K562 (cell line): Measurements from ENCODE around the gene PIP4K2A. TPM values are rescaled to one million over a fixed set of nuclear protein-coding genes. Genes with fewer than 3 reads are reported as not detected.

ENCODE experiments used
- CBFA2T2 ChIP-seq: fragments of 450-650 bp; conservative IDR thresholded peaks from 2 replicates; pipeline ENCODE4 v1.6.1; 2017; ENCODE audit warnings: mild to moderate bottlenecking
- CBX1 ChIP-seq: sonication (generic); IDR thresholded peaks from 2 replicates; pipeline ENCODE4 v1.6.1; 2016; ENCODE audit warnings: antibody characterized with exemption, low read depth, mild to moderate bottlenecking
- KAT8 ChIP-seq: fragments of 450-650 bp; IDR thresholded peaks from 2 replicates; pipeline ENCODE4 v1.6.1; 2016; ENCODE audit warnings: low read depth, mild to moderate bottlenecking
- KDM5B ChIP-seq: fragments of 200-600 bp; sonication (generic); IDR thresholded peaks from 2 replicates; pipeline ENCODE4 v1.6.1; 2012; ENCODE audit warnings: low read depth, mild to moderate bottlenecking, moderate library complexity, low read length, control low read depth, inconsistent platforms; ENCODE audit not compliant: insufficient replicate concordance
- MBD2 ChIP-seq: sonication (generic); IDR thresholded peaks from 2 replicates; pipeline ENCODE4 v1.6.1; 2016; ENCODE audit warnings: low read depth, borderline replicate concordance
- MTA2 ChIP-seq: fragments of 450-650 bp; IDR thresholded peaks from 2 replicates; pipeline ENCODE4 v1.6.1; 2016; ENCODE audit warnings: low read depth
- MYBL2 ChIP-seq, 2 experiments: fragments of 450-650 bp in 1 of 2; sonication (generic) in 1 of 2; formaldehyde crosslinking in 1 of 2; IDR thresholded peaks; 2 replicates each; pipeline versions ENCODE4 v1.6.1 to v1.8.1; 2017 to 2022; ENCODE audit warnings: borderline replicate concordance in 1 of 2, inconsistent platforms in 1 of 2, low read depth in 1 of 2, mild to moderate bottlenecking in 1 of 2, missing genetic modification reagents in 1 of 2, moderate library complexity in 1 of 2
- MYNN ChIP-seq, 2 experiments: sonication (generic); formaldehyde crosslinking in 1 of 2; IDR thresholded peaks; 2 replicates each; pipeline versions ENCODE4 v1.5.0 to v1.6.1; 2016 to 2020; ENCODE audit warnings: antibody characterized with exemption in 1 of 2, missing genetic modification reagents in 1 of 2
- NELFE ChIP-seq: IDR thresholded peaks from 2 replicates; pipeline ENCODE4 v1.6.1; 2011; ENCODE audit warnings: mild to moderate bottlenecking; ENCODE audit not compliant: insufficient read depth, insufficient read length
- RBM22 ChIP-seq: fragments of 200-400 bp; formaldehyde crosslinking; IDR thresholded peaks from 2 replicates; pipeline ENCODE4 v1.6.1; 2018; ENCODE audit warnings: low read length, low read depth; ENCODE audit not compliant: poor library complexity, severe bottlenecking
- SAFB ChIP-seq: fragments of 200-400 bp; formaldehyde crosslinking; IDR thresholded peaks from 2 replicates; pipeline ENCODE4 v1.6.1; 2017; ENCODE audit warnings: low read depth, low read length, borderline replicate concordance
- SMAD1 ChIP-seq: fragments of 150-350 bp; IDR thresholded peaks from 2 replicates; pipeline ENCODE4 v1.6.1; 2014; ENCODE audit warnings: low read length, low read depth; ENCODE audit not compliant: partially characterized antibody
- SRF ChIP-seq, 2 experiments: fragments of 250-450, 450-650 bp in 1 of 2; sonication (Bioruptor Pico) in 1 of 2; sonication (generic) in 1 of 2; formaldehyde crosslinking; IDR thresholded peaks; 2 replicates each; pipeline versions ENCODE4 v1.5.0 to v1.5.1; 2020 to 2022; ENCODE audit warnings: mild to moderate bottlenecking in 1 of 2, missing genetic modification reagents in 1 of 2
- TCF3 ChIP-seq: sonication (generic); formaldehyde crosslinking; IDR thresholded peaks from 2 replicates; pipeline ENCODE4 v1.4.0; 2020; ENCODE audit warnings: mild to moderate bottlenecking, missing genetic modification reagents
- ZNF23 ChIP-seq: fragments of 250-450 bp; sonication (Bioruptor Pico); IDR thresholded peaks from 2 replicates; pipeline ENCODE4 v1.4.0; 2020; ENCODE audit warnings: mild to moderate bottlenecking
- ZNF507 ChIP-seq: conservative IDR thresholded peaks from 2 replicates; pipeline ENCODE4 v1.6.1; 2017; ENCODE audit warnings: missing genetic modification characterization, missing compliant biosample characterization
- ZNF695 ChIP-seq: fragments of 450-650 bp; formaldehyde crosslinking; IDR thresholded peaks from 2 replicates; pipeline ENCODE4 v1.4.0; 2020; ENCODE audit warnings: mild to moderate bottlenecking, moderate library complexity
- polyA plus RNA-seq, 8 experiments: library from polyadenylated mRNA; depleted of rRNA in 4 of 8; stranded (reverse) in 5 of 8; unstranded in 3 of 8; fragments of >200 nt; fragmentation: Nextera tagmentation in 2 of 8; fragmentation: Illumina TruSeq in 1 of 8; extraction: Ambion mirVana in 2 of 8; extraction: Trizol in 1 of 8; gene quantifications; 2 replicates each; pipeline versions ENCODE4 v1.2.1 to v1.2.3, GENCODE V29; 2011 to 2014; ENCODE audit warnings: inconsistent platforms in 1 of 8, missing spikeins in 1 of 8
- total RNA-seq, 7 experiments: library from RNA; depleted of rRNA in 6 of 7; stranded (reverse); fragments of >200 nt in 6 of 7; fragmentation: Illumina TruSeq in 2 of 7; extraction: Trizol in 2 of 7; gene quantifications; 2 replicates each; pipeline versions ENCODE4 v1.2.1 to v1.2.3, GENCODE V29; 2011 to 2021; ENCODE audit warnings: low replicate concordance in 1 of 7
- TF ChIP-seq, protein P1 (sequence below): fragments of 450-650 bp; formaldehyde crosslinking; IDR thresholded peaks from 2 replicates; pipeline ENCODE4 v1.4.0; 2020; ENCODE audit warnings: mild to moderate bottlenecking, moderate library complexity
- TF ChIP-seq, protein P2 (sequence below): fragments of 450-650 bp; IDR thresholded peaks from 2 replicates; pipeline ENCODE4 v1.7.0; 2016; ENCODE audit warnings: borderline replicate concordance
- TF ChIP-seq, protein P3 (sequence below): fragments of 450-650 bp; IDR thresholded peaks from 2 replicates; pipeline ENCODE4 v1.6.1; 2016; ENCODE audit warnings: low read depth, mild to moderate bottlenecking, moderate library complexity
- TF ChIP-seq, protein P4 (sequence below): fragments of 200-800 bp; sonication (Bioruptor generic); IDR thresholded peaks from 2 replicates; pipeline ENCODE4 v1.6.1; 2017; ENCODE audit warnings: missing genetic modification characterization, missing compliant biosample characterization

PIP4K2A gene
- total and polyA plus RNA-seq, 9 of the 15 experiments (the other 6 are each of a cell fraction or from before 2014, with no cell fraction given) = 35.6 to 117 (median 71.9) TPM

DNA sequence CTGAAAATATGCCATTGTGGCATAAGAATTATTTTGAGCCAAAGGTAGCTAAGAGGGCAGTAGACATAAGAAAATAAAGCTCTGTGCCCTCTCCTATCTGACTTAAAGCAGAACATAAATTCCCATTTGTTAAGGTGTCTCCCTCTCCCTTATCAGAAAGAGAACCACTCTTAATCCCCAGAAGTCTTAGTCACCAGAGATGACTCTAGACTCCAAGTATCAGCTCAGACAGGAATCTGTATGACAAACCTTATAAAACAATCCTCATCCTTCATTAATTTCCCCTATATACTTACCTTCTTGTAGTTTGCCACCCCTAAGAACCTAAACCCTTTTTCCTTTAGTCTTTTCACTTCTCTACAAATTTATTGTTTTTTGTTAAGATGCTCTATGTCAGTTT lies 21.8 kb upstream of the PIP4K2A start (continued):
- TF ChIP-seq MBD2 (no peak), MTA2 (no peak), KDM5B (no peak), RBM22 (no peak), TCF3 (CRISPR knock-in tag) (peak; percentile 58), NELFE (no peak), CBX1 (no peak), MYBL2 (IDR thresholded peaks at IDR 0.05; ENCODE audit: low read depth) (no peak), MYBL2 (CRISPR knock-in tag; IDR thresholded peaks at IDR 0.05; ENCODE audit: borderline replicate concordance) (no peak), SAFB (no peak), SMAD1 (no peak), ZNF23 (no peak), SRF (CRISPR knock-in tag; IDR thresholded peaks at IDR 0.05) (no peak), KAT8 (no peak), MYNN (IDR thresholded peaks at IDR 0.05) (no peak), MYNN (CRISPR knock-in tag; IDR thresholded peaks at IDR 0.05) (no peak), ZNF507 (no peak), CBFA2T2 (peak; percentile 68), ZNF695 (CRISPR knock-in tag) (no peak)
- TF ChIP-seq, protein P1, sequence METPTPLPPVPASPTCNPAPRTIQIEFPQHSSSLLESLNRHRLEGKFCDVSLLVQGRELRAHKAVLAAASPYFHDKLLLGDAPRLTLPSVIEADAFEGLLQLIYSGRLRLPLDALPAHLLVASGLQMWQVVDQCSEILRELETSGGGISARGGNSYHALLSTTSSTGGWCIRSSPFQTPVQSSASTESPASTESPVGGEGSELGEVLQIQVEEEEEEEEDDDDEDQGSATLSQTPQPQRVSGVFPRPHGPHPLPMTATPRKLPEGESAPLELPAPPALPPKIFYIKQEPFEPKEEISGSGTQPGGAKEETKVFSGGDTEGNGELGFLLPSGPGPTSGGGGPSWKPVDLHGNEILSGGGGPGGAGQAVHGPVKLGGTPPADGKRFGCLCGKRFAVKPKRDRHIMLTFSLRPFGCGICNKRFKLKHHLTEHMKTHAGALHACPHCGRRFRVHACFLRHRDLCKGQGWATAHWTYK = no peak
- TF ChIP-seq, protein P2, sequence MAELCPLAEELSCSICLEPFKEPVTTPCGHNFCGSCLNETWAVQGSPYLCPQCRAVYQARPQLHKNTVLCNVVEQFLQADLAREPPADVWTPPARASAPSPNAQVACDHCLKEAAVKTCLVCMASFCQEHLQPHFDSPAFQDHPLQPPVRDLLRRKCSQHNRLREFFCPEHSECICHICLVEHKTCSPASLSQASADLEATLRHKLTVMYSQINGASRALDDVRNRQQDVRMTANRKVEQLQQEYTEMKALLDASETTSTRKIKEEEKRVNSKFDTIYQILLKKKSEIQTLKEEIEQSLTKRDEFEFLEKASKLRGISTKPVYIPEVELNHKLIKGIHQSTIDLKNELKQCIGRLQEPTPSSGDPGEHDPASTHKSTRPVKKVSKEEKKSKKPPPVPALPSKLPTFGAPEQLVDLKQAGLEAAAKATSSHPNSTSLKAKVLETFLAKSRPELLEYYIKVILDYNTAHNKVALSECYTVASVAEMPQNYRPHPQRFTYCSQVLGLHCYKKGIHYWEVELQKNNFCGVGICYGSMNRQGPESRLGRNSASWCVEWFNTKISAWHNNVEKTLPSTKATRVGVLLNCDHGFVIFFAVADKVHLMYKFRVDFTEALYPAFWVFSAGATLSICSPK = no peak
- TF ChIP-seq, protein P3, sequence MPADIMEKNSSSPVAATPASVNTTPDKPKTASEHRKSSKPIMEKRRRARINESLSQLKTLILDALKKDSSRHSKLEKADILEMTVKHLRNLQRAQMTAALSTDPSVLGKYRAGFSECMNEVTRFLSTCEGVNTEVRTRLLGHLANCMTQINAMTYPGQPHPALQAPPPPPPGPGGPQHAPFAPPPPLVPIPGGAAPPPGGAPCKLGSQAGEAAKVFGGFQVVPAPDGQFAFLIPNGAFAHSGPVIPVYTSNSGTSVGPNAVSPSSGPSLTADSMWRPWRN = no peak
- TF ChIP-seq, protein P4, sequence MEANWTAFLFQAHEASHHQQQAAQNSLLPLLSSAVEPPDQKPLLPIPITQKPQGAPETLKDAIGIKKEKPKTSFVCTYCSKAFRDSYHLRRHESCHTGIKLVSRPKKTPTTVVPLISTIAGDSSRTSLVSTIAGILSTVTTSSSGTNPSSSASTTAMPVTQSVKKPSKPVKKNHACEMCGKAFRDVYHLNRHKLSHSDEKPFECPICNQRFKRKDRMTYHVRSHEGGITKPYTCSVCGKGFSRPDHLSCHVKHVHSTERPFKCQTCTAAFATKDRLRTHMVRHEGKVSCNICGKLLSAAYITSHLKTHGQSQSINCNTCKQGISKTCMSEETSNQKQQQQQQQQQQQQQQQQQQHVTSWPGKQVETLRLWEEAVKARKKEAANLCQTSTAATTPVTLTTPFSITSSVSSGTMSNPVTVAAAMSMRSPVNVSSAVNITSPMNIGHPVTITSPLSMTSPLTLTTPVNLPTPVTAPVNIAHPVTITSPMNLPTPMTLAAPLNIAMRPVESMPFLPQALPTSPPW = no peak
